Epithelial cell of proximal tubule (primary cell): Measurements from ENCODE around the gene ZNF100. TPM values are rescaled to one million over a fixed set of nuclear protein-coding genes. Genes with fewer than 3 reads are reported as not detected.
"Not testable (repeated sequence)": the region's sequence is repeated elsewhere in the genome, so short reads cannot be mapped to it uniquely, and the experiment has no call there.

Experiments
- DNase-seq: peaks from one replicate; pipeline ENCODE4 v3.0.0-alpha.2; 2011; ENCODE audit warnings: low read depth
- H3K4me3 ChIP-seq: 2 replicates; pipeline ENCODE4 v1.5.1; 2011; ENCODE audit warnings: low read depth, mild to moderate bottlenecking, low read length
- CTCF ChIP-seq: conservative IDR thresholded peaks from 2 replicates; pipeline ENCODE4 v1.5.1; 2012; ENCODE audit warnings: low read depth, mild to moderate bottlenecking, low read length
- total RNA-seq: library from RNA; depleted of rRNA; stranded (reverse); fragments of >200 nt; gene quantifications from 2 replicates; pipeline ENCODE4 v1.2.3, GENCODE V29; 2015

Gene ZNF100
- total RNA-seq, 1 donor from 2014 or later, result 10.1 TPM

- no peak overlapping the region for H3K4me3 ChIP-seq
- DNase-seq, result no peak
- no peak for TF ChIP-seq CTCF
These were observed 53.6 kb downstream of the ZNF100 start for GRCh38 chr19:21713761-21714160.

- no peak overlapping the region for H3K4me3 ChIP-seq
These were observed 57.9 kb downstream of the ZNF100 start for GRCh38 chr19:21709464-21709863.

DNA sequence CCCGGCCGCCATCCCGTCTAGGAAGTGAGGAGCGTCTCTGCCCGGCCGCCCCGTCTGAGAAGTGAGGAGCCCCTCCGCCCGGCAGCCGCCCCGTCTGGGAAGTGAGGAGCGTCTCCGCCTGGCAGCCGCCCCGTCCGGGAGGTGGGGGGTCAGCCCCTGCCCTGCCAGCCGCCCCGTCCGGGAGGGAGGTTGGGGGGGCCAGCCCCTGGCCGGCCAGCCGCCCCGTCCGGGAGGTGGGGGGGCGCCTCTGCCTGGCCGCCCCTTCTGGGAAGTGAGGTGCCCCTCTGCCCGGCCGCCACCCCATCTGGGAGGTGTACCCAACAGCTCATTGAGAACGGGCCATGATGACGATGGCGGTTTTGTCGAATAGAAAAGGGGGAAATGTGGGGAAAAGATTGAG lies 59.5 kb downstream of the ZNF100 start:
- H3K4me3 ChIP-seq, DNase-seq: not testable (repeated sequence)

More at GRCh38 chr19:21709464-21709863, 57.9 kb downstream of the ZNF100 start:
- no peak for TF ChIP-seq CTCF
- DNase-seq, result no peak

DNA sequence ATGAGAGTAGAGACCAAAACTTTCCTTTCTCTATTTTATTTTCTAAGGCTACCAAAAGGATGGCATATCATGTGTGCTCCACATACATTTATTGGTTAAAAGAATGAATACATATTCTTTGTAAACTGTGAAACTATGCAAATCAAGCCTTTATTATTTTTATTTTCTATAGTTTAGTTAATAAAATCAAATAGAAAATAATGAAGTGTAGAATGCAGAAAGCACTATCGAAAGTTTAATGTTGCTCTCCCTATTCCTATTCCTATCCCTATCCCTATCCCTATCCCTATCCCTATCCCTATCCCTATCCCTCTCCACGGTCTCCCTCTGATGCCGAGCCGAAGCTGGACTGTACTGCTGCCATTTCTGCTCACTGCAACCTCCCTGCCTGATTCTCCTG lies 60.3 kb downstream of the ZNF100 start:
- no peak for DNase-seq
- no peak overlapping the region for H3K4me3 ChIP-seq
- TF ChIP-seq CTCF, result no peak

DNA sequence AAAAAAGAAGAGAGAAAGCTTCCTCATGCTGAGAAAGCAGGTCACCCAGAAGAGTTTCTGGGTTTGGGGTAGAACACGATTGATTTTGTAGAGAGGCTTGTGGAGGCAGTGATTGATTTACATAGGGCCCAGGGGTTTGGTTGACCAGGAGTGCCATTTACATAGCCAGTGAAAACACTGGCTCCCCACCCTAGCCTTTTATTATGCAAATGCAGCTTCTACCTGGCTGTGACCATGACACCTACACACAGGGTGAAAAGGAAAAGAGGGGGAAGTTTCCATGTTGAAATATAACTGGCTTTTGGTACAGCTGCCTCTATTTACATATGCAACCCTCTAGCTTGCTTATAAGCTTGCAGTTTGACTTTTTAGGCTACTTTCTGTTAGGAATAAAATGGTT lies 62.0 kb downstream of the ZNF100 start:
- no peak for DNase-seq
- no peak for TF ChIP-seq CTCF
- no peak overlapping the region for H3K4me3 ChIP-seq

GRCh38 chr19:21704320-21704719 lies 63.1 kb downstream of the ZNF100 start:
- no peak overlapping the region for H3K4me3 ChIP-seq
- DNase-seq, result no peak
- no peak for TF ChIP-seq CTCF

DNA sequence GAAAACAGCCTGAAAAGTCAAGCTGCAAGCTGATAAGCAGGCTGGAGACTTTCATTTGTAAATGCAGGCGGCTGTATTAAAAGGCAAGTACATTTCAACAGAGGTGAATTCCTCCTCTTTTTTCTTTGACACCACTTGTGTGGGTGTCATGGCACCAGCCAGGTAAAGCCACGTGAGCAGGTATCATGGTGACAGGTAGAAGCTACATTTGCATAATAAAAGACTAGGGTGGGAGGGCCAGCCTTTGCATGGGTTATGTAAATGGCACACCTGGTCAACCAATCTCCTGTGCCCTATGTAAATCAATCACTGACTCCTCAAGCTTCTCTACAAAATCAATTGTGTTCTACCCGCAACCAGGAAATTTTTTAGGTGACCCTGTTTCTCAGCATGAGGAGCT lies 68.2 kb downstream of the ZNF100 start:
- H3K4me3 ChIP-seq, result no peak overlapping the region
- no peak for TF ChIP-seq CTCF
- no peak for DNase-seq

DNA sequence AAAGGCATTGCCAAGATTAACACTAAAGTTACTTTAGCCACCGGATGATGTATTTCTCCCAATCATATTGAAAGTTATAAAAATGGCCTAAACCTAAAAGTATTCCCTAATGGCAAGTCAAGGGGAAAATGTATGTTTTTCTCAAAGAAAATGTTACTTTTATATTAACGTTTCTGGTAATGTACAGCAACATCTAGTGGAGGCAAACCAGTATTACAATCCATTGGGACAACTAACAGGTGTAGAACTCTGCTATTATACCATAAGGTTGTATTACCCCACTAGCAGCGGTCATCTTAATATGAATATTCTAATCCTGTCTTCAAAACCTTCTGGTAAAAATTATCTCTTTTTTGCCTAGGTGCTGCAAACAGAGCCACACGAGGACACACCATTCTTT lies 69.2 kb downstream of the ZNF100 start:
- no peak for DNase-seq
- peak; percentile 45 for TF ChIP-seq CTCF
- H3K4me3 ChIP-seq, result no peak overlapping the region
